NCI-H510A (cell line): Measurements from ENCODE around the gene PRDM16.

Source experiments
- DNase-seq: peaks from one replicate; lab custom pipeline; 2025; lab: John Stamatoyannopoulos, UW

PRDM16 gene

DNA sequence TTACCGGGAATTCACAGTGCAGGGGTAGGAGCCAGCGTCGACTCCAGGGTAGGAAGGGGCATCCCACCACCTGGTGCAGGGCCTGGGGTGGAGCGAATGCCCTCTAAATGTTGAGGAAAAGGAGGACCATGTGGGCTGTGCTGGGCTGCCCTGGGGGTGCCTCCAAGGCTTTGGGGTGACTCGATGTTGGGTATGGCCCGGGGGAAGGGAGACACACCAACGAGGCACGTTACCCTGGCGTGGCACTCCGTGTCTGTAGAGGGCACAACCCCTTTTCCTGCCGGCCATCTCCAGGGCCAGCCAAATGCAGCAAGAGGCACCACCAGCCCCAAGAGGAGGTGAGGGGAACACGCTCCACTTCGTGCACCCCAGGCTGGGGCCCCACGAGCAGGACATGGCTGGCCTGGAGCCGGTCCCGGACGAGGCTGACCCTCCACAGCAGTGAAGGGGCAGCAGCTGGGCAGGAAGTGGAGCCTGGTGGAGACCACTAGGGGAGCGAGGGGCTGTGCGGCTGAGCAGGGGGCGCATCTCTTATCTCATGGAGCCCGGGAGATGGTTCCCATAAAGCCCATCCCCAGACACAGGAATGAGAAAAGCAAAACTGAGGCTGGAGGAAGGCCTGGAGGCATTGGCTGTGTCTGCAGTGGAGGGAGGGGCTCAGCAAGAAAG, 36.5 kb upstream of the PRDM16 start:
- DNase-seq: no peak

DNA sequence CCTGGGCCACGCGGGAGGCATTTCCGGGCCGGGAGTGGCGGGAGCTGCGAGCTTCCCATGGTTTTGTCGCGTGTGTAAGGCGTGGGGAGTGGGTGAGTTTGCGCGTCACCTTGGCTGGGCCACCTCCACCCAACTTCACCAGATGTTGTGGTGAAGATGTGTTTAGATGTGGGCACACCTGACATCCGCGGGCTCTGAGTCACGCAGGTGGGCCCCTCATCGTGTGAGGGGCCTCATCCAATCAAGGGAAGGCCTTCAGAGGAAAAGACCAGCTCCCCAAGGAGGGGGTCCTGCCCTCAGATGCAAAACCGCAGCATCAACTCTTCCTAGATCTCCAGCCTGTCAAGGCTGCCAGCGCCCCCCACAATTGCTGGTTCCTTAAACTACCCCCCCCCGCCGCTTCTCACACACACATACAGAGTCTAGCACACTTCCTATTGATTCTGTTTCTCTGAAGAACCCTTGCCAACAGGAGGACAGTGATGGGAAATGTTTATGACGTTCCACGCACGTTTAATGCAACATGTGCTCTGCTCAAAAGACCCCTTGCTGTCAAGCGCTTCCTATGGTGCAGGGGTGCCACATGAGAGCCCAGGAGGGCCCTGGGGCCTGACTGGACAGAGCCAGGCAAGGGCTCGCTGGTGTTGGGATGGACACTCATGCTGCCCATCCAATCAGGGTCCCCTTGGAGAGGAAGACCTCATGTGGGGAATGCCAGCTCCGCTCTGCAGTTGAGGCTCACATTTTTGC, 35.8 kb upstream of the PRDM16 start:
- DNase-seq: no peak

DNA sequence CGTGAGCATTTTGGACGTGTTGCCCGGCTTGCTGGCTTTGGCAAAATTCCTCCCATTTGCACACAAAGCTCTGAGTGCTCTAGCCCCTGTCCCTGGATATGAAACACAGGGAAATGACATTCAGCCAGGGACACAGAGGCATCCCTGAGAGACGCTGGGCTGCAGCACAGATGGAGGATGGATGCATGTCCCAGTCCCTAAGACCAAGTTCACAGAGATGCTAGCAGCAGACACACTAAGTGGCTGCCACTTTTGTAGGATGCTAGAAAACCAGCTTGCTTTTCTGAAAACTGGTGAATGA, 35.3 kb upstream of the PRDM16 start:
- DNase-seq: no peak

DNA sequence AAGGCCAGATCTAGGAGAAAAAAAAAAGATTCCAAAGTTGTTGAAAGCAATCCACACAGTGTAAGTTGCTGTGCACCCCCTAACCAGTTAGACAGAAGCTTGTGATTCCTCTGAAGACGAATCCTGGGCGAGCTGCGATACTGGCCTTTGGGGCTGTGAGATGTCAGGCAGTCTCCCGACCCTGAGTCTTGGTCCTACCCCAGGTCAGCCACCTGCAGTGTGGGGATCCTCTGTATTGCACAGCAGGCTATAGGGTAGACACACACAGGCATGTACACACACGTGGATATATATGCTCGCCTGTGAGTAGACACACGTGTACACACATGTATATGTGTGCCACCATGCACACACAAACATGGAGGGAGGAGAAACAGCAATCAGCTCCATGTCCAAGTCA, 34.8 kb upstream of the PRDM16 start:
- DNase-seq: no peak

DNA sequence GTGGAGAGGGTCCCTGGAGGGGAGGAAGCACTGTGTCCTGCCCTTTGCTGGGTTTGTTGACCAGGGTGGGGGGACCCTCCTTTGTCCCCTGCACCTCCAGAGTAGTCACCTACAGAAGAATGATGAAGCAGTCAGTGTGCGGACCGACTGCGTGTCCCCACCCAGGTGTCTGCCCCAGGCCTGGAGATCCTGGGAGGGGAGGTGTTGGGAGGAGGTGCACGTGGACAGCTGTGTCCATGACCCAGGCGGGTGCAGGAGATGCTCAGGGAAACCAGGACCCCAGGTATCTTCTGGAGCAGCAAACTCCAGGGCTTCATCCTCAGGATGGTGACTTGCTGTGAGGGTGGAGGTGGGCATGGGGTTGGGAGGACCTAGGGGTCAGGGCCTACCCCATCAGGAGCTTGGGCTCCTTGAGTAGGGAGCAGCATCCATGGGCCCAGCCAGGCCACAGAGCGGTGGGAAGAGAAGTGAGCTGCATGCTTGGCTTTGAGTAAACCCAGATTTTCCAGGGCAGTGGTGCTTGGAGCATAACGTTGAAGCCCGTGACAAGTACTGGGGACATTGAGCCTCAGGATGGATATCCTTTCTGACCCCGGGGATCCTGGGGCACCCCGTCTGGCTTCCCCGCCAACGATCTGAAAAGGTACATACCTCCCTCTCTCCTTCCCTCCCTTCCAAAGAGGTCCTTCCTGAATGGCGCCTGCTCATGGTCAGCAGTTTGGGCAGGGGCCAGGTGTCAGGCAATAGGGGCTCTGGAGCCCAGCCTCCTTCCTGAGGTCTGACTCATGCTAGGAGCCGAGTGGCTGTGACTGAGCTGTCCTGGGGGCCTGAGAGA, 34.1 kb upstream of the PRDM16 start:
- DNase-seq: no peak

DNA sequence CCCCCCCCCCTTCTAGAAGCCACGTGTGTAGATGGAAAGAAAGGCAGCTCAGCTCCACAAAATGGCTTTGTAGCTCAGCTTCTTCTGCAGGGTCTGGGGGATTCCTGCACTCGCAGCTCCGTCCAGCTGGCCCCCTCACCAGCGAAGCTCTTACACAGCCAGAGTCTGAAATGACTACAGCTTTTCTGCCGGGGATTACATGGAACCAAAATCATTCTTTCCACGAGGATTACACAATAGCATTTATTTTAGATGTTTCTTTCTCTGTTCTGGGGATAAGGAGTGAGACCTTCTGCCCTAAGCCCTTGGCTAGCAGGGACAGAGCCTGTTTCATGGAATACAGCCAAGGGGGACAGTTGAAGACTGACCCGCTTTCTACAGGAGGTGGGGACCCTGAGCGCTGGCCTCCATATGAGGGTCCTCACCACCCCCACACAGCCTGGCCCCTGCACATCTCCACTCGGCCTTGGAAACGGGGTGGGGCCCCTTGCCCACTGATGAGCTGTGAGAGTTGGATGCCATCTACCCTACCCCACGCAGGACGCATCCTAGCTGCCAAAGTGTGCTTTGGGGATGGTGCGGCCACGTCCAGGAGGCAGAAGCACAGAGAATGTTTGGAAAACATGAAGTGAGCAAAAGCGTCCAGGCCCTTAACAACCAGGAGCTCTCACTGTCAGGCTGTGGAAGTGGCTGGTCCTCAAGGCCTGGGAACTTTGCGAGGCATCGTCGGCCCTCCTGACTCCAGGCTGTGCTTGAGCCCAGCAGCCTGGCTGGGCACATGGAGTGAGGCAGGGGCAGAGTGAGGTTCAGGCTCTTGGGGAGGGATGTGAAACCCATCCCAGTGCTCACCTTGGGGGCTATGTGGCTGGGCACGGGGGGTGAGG, 33.2 kb upstream of the PRDM16 start:
- no peak for DNase-seq

DNA sequence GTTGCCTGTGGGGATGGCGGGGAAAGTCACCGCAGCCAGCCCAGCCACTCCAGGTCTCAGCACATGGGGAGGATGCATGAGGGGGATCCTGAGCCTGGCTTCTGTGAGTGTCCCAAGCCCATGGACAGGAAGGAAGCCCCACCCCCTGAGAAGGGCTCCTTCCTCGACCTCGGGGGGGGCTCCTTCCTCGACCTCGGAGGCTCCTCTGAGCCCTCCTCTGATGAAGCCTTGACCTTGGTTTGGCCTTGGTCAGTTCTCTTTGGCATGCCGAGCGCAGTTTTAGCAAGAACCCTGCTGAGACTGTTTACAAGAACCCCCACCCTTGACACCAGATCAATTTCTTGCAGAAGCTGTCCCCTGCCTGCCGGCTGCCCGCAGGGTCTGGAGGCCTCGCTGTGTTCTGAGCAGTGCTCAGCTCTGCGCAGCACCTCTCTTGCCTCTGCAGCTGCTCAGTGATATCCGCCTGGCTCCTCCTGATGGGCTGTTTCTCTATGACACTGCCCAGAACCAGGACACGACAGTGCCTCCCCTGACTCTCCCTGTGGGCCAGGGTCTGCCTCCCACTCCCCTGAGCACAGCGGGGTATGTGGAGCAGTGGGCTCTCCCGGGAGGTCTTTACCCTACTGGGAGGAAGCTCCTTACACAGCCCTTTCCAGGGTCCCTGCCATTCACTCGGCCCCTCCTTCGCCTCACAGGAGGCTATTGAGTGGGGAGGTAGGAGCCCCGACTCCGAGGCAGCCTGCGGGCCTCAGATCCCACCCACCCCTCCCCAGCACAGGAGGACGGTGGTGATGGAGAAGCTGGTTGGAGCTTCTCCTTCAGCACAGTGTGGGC, 32.3 kb upstream of the PRDM16 start:
- DNase-seq: no peak

DNA sequence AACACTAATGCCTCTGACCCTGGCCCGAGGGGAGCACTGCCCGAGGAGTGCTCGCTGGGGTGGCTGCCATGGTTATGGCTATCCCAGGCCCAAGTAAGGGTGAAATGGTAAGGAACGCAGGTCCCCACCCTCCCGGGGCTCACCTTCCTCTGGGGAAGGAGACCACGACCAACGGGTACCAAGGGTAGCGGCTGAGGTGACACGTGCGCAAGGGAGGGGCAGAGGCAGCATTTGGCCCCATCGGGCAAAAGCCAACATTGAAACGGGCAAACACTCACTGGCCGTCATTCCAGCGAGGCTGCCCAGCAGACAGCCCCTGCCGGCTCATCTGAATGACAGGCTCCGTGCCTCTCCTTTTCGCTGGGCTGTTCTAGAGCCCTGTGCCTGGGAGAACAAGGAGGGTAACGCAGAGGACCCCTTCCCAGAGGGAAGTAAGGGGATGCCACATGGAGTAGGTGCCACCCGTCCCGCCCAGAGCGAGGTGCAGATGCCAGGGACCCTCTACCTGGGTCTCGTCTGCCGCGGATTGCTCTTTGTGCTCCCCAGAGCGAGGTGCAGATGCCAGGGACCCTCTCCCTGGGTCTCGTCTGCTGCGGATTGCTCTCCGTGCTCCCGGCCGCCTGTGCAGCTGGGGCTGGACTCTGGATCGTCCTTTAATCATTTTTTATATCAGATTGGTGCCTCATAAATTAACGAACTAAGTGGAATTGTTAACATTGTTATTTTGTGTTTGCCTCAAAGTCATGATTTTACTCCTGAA, 31.5 kb upstream of the PRDM16 start:
- DNase-seq: no peak

DNA sequence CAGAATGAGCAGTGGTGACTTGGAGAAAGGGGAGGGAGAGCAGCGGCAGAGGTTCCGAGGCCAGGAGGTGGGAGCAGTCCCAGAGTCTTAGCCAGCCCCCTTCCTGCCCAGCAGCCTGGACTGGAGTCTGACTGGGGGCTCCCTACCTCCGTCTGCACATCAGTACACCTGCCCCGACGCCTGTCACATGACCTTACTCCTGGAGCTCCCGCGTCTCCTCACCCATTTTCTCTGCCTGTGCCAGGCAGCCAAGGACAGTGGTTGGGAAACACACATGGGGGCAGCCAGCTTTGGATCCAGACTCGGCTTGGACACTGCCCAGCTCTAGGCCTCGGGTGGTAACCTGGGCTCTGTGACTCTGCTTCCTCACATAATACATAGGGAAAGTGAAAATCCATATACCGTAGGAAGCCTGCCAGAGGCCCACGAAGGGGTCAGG, 30.9 kb upstream of the PRDM16 start:
- DNase-seq: no peak

DNA sequence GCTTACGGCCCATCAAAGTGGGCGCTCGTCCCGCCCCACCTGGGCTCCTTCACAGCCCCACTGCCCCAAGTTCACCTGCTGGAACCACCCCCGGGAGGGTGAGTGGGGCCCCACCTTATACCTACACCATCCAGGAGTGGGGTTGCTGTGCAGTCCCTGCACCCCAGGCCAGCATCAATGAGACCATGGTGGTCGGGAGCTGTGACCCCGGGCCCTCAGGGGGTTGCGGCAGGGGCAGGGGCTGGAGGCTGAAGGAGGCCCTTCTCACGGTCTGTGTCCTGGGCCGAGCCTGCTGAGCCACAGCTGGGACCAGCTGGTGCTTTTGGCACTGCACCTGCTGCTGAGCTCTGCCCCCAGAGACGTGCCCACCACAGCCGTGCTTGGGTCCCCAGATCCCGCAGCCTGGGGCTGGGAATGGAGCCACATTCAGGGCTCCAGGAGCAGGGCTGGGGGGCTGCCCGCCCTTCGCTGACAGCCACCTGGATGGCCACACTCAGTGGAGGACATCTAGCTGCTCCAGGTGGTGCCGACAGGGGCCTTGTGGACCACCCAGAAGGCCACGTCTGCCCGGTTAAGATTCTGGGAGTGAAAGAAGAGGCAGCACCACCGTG, 30.3 kb upstream of the PRDM16 start:
- no peak for DNase-seq

DNA sequence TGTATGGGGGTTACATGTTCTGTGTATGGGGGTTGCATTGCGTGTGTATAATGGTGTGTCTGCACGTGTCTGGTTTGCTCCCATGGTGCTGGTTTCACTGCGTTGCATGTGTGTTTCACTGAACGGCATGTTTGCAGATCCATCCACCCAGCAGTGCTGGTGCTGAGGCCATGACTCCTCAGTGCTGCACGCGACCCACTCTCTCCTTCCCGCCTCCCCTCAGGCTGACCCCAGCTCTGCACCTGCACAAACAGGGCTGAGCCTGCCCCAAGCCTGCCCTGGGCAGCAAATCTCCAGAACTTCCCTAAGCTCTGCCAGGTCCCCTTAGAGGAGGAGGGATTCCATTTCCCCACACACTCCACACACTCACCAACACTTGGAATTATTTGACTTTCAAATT, 29.0 kb upstream of the PRDM16 start:
- DNase-seq: no peak

DNA sequence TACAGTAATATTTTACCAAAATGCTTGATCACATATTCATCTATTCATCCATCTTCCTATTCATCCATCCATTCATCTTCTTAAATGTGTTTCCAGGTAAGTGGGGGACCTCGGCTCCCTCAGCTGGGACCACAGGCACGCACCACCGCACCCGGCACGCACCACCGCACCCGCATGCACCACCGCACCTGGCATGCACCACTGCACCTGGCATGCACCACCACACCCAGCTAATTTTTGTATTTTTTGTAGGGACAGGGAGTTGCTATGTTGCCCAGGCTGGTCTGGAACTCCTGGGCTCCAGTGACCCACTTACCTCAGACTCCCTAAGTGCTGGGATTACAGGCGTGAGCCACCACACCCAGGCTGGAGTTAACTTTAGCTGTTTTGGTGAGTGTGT, 26.5 kb upstream of the PRDM16 start:
- no peak for DNase-seq

DNA sequence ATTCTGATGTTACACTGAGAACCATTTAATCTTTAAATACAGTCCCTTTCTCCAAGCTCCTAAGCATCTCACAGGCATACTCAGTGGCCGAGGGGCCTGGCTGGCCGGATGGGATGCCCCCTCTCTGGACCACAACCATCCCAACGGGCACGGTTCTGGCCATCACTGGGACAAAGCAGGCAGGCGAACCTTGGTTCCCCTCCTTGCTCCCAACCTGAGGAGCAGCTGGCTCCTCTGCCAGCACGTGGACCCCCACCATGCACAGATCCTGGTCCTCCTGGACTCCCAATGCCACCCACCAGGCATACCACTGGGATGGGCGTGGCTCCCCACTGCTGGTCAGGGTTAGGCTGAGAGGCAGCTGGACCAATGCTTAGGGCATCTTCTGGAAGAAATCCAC, 19.8 kb upstream of the PRDM16 start:
- no peak for DNase-seq

DNA sequence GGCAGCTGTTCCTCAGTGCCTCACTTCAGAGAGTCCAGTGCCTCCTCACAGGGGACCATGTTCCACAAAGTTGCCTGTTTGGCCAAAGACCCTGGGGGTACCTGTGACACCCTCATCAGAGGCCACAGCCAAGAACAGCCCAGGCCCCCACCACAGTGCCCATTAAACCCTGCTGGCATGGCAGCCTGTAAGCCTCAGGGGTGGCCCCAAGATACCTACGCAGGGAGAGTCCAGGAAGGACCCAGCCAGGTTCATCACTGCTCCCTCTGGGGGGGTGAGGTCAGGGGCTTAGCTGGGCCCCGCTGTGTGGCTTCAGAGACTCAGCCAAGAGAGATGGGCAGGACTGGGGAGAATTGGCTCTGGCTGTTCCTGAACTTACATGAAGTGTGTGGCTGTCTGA, 19.1 kb upstream of the PRDM16 start:
- DNase-seq: no peak

DNA sequence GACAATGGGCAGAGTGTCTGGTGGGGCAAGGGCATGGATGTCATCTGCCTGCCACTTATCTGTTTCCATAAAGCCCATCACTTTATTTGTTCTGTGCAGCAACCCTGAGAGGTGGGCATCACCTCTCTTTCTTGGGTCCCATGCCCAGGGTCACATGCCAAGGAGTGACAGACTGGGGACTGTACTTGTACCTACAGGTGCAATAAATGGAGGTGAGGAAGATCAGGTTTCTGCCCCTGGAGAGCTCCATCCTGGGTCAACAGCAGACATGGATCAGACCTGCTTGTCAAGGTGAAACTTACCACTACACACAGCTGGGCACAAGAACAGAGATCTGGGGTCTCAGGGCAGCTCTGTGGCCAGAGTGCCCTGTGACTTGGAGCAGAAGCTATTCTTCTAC, 18.4 kb upstream of the PRDM16 start:
- DNase-seq: no peak

DNA sequence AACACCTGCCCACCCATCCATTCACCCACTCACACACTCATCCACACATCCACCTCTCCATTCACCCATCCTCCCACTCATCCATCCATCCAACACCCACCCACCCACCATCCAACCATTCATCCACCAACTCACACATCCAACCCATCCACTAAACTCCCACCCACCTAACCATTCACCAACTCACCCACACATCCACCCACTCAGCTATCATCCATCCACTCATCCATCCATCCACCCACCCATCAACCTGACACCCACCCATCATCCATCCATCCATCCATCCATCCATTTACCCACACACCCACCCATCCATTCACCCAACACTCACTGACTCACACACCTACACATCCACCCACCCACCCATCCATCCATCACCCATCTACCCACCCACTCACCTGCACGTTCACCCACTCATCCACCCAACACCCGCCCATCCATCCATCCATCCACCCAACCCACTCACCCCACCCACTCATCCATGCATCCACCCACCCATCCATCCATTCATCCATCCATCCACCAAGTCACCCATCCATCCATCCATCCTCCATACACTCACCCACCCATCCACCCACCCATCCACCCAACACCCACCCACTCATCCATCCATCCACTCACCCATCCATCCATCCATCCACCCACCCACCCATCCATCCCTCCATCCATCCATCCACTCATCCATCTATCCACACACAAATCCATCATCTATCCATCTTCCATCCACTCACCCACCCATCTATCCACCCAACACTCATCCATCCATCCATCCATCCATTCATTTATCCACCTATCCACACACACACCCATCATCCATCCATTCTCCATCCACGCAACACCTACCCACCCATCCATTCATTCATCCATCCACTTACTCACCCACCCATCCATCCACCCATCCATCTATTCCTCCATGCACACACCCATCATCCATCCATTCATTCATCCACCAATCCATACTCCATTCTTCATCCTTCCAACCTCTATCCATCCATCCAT, 17.4 kb upstream of the PRDM16 start:
- DNase-seq: no peak

DNA sequence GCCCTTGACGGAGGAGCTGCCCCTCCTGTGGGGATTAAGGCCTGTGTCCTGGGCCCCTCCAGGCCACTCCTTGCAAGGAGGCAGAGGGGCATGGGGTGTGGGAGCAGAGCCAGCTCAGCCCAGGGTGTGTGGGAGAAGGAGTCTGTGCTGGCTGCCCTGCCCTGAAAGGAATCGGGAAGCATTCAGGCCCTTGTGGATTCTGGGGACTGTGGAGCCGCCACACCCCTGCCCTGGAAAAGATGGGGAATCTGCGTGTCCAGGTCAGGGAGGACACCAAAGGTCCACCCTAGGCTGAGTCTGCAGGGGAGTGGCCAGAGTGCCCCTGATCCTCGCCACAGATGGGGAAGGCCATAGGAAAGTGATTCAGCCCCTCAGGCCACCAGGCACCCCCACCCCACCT, 16.5 kb upstream of the PRDM16 start:
- no peak for DNase-seq

DNA sequence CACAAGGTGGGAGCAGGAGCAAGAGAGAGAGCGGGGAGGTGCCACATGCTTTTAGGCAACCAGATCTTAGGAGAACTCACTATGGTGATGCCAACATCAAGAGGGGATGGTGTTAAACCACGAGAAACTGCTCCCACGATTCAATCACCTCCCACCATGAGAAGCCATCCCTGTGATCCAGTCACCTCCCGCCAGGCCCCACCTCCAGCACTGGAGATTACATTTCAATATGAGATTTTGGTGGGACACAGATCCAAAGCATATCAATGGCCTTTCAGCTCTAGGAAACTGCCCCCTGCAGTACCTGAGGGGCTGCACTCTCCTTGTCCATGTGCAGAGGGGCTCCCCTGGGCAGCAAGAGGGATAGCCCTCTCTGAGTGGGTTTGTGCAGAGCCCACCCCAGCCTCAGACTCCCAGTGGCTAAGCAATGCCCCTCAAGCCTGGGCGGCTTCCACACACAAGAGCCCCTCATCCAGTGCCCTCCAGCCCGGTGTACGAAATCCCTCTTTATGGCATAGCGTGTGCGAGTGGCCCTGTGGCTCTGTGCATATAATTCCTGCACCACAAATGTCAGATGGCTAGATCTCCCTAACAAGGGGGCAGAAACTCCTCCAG, 15.5 kb upstream of the PRDM16 start:
- no peak for DNase-seq
